ENCODE results near the gene MAP3K7. TPM values are rescaled to one million over a fixed set of nuclear protein-coding genes. Genes with fewer than 3 reads are reported as not detected.

The MAP3K7 gene
- total RNA-seq, 2 experiments from 2014 or later = 9.0 to 9.3 TPM

GRCh38 chr6:90596967-90597539 lies 10.2 kb upstream of the MAP3K7 start:
- TF ChIP-seq, protein P1, sequence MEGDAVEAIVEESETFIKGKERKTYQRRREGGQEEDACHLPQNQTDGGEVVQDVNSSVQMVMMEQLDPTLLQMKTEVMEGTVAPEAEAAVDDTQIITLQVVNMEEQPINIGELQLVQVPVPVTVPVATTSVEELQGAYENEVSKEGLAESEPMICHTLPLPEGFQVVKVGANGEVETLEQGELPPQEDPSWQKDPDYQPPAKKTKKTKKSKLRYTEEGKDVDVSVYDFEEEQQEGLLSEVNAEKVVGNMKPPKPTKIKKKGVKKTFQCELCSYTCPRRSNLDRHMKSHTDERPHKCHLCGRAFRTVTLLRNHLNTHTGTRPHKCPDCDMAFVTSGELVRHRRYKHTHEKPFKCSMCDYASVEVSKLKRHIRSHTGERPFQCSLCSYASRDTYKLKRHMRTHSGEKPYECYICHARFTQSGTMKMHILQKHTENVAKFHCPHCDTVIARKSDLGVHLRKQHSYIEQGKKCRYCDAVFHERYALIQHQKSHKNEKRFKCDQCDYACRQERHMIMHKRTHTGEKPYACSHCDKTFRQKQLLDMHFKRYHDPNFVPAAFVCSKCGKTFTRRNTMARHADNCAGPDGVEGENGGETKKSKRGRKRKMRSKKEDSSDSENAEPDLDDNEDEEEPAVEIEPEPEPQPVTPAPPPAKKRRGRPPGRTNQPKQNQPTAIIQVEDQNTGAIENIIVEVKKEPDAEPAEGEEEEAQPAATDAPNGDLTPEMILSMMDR (IDR thresholded peaks at IDR 0.05) = no peak
- Mint-ChIP-seq H3K4me1 (ENCODE audit: low read depth) (no peaks in the 10 kb centered on the region), H3K27me3 (peaks cover 60% of the 10 kb centered on the region), H3K27ac (no peak overlapping the region), H3K9me3 (no peaks in the 10 kb centered on the region), H3K4me3 (no peak overlapping the region), H3K36me3 (ENCODE audit: low read depth) (no peaks in the 10 kb centered on the region)
- peaks cover 20 to 32% of the 10 kb centered on the region in 2 experiments for H3K27me3 ChIP-seq (ENCODE audit: control insufficient read depth in 1 of 2, insufficient read depth in 2 of 2, low read length in 2 of 2)
- no peaks in the 10 kb centered on the region for H3K9me3 ChIP-seq (ENCODE audit: control insufficient read depth in 1 of 2, insufficient read depth in 1 of 2, low read length in 2 of 2)
- H3K4me3 ChIP-seq (ENCODE audit: low read length) = no peak overlapping the region
- ATAC-seq (ENCODE audit: poor library complexity) (no peak), DNase-seq (no peak)
- no peaks in the 10 kb centered on the region for H3K36me3 ChIP-seq (ENCODE audit: insufficient read depth, low read length)
- no peak overlapping the region for H3K27ac ChIP-seq (ENCODE audit: low read depth in 1 of 2, low read length in 2 of 2)
- intact Hi-C loops (cut with DNase I, micrococcal nuclease) = no loop called here
- POLR2A ChIA-PET = interaction anchor here (1.1 kb wide), 1 partner anchor 10 kb away, joined by 4 read pairs; no protein-coding TSS in a partner anchor
- H3K4me1 ChIP-seq (ENCODE audit: insufficient read depth, low read length) = no peaks in the 10 kb centered on the region
- CTCF ChIA-PET = no interaction called here

GRCh38 chr6:90595854-90596253 lies 9.0 kb upstream of the MAP3K7 start:
- intact Hi-C loops (cut with DNase I, micrococcal nuclease) = no loop called here
- Histone ChIP-seq H3K4me3 (ENCODE audit: low read length) (no peak overlapping the region), H3K36me3 (ENCODE audit: insufficient read depth, low read length) (no peaks in the 10 kb centered on the region), H3K4me1 (ENCODE audit: insufficient read depth, low read length) (no peaks in the 10 kb centered on the region), H3K27ac (ENCODE audit: low read depth in 1 of 2, low read length in 2 of 2) (no peak overlapping the region), H3K9me3 (ENCODE audit: control insufficient read depth in 1 of 2, insufficient read depth in 1 of 2, low read length in 2 of 2) (no peaks in the 10 kb centered on the region), H3K27me3 (ENCODE audit: control insufficient read depth in 1 of 2, insufficient read depth in 2 of 2, low read length in 2 of 2) (peaks cover 20 to 36% of the 10 kb centered on the region in 2 experiments)
- no peaks in the 10 kb centered on the region for H3K9me3 Mint-ChIP-seq
- H3K27ac Mint-ChIP-seq = no peak overlapping the region
- H3K4me3 Mint-ChIP-seq = no peak overlapping the region
- H3K27me3 Mint-ChIP-seq = peaks cover 66% of the 10 kb centered on the region
- POLR2A ChIA-PET = interaction anchor here (1.2 kb wide), 1 partner anchor 9 kb away, joined by 3 read pairs; no protein-coding TSS in a partner anchor
- no peaks in the 10 kb centered on the region for H3K36me3 Mint-ChIP-seq (ENCODE audit: low read depth)
- TF ChIP-seq, protein P1 (IDR thresholded peaks at IDR 0.05) = no peak
- no peaks in the 10 kb centered on the region for H3K4me1 Mint-ChIP-seq (ENCODE audit: low read depth)
- ATAC-seq (ENCODE audit: poor library complexity) = no peak
- CTCF ChIA-PET = interaction anchor here (1.6 kb wide), 1 partner anchor 23 kb away, joined by 3 read pairs; no protein-coding TSS in a partner anchor
- no peak for DNase-seq

DNA sequence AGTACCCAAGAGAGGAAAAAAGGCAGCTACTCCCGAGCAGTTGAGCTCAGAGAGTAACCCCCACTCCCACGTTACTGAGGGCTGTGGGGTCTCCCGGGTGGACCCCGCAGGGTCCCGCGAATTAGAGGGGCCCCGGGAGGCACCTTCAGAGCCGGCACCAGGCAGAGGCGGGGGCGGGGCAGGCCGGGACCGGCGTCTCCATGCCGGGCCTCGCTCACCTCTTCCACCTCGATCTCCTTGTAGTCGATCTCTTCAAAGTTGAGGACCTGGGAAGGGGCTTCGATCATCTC lies 381 bp downstream of the MAP3K7 start:
- Mint-ChIP-seq H3K36me3 (ENCODE audit: low read depth) (peaks cover 15% of the 10 kb centered on the region), H3K27me3 (peaks cover 4% of the 10 kb centered on the region), H3K9me3 (no peaks in the 10 kb centered on the region), H3K27ac (peak overlapping the region; percentile 96), H3K4me1 (ENCODE audit: low read depth) (peaks cover 55% of the 10 kb centered on the region), H3K4me3 (peak overlapping the region; percentile 98)
- ChIA-PET POLR2A (interaction anchor here (1.2 to 1.6 kb wide), 3 partner anchors 23 to 1623 kb away, joined by 3 to 10 read pairs (median 4); partner anchors contain the start of genes PNRC1 and RNGTT), CTCF (interaction anchor here (0.9 to 1.5 kb wide), 2 partner anchors 12 to 767 kb away, joined by 3 to 4 read pairs; partner anchors contain the start of gene MDN1)
- peaks cover 0 to 9% of the 10 kb centered on the region in 2 experiments for H3K27me3 ChIP-seq (ENCODE audit: control insufficient read depth in 1 of 2, insufficient read depth in 2 of 2, low read length in 2 of 2)
- H3K4me1 ChIP-seq (ENCODE audit: insufficient read depth, low read length) = peaks cover 15% of the 10 kb centered on the region
- TF ChIP-seq, protein P1 (IDR thresholded peaks at IDR 0.05) = no peak
- intact Hi-C loops (cut with DNase I, micrococcal nuclease) = loop anchor here (2.0 to 10.0 kb wide), 5 partner anchors 762 to 1624 kb away; partner anchors contain the start of genes CASP8AP2 (in 2 of the 2), RNGTT (in 2 of the 2) and UBE2J1 (in 1 of the 2)
- DNase-seq (peak in 6 of 14 experiments; percentile 2 to 24 (median 14)), ATAC-seq (ENCODE audit: poor library complexity) (peak; percentile 17)
- H3K36me3 ChIP-seq (ENCODE audit: insufficient read depth, low read length) = no peaks in the 10 kb centered on the region
- H3K9me3 ChIP-seq (ENCODE audit: control insufficient read depth in 1 of 2, insufficient read depth in 1 of 2, low read length in 2 of 2) = no peaks in the 10 kb centered on the region
- H3K27ac ChIP-seq (ENCODE audit: low read depth in 1 of 2, low read length in 2 of 2) = peak overlapping the region; percentile 97 to 99
- peak overlapping the region; percentile 94 for H3K4me3 ChIP-seq (ENCODE audit: low read length)

Measured in CD4-positive, alpha-beta T cell (primary cell).